HG03460 (cell line): Measurements from ENCODE around the gene CPEB3.

Experiments used
- ATAC-seq: cut with Tn5 transposase; IDR thresholded peaks from one replicate; pipeline ENCODE4 v1.9.1; 2021; ENCODE audit not compliant: unreplicated experiment

The CPEB3 gene

GRCh38 chr10:92108747-92109146, 182.1 kb downstream of the CPEB3 start:
- no peak for ATAC-seq

GRCh38 chr10:92108120-92108519, 182.8 kb downstream of the CPEB3 start:
- ATAC-seq, result no peak

- no peak for ATAC-seq
Observed at GRCh38 chr10:92103376-92104090, 187.3 kb downstream of the CPEB3 start.

- no peak for ATAC-seq
Observed at GRCh38 chr10:92102601-92103213, 188.2 kb downstream of the CPEB3 start.

GRCh38 chr10:92094960-92095359, 195.9 kb downstream of the CPEB3 start:
- ATAC-seq, result no peak

GRCh38 chr10:92091965-92092364, 198.9 kb downstream of the CPEB3 start:
- ATAC-seq, result no peak

GRCh38 chr10:92087750-92088395, 203.0 kb downstream of the CPEB3 start:
- peak; percentile 87 for ATAC-seq

- no peak for ATAC-seq
Observed at GRCh38 chr10:92082583-92083280, 208.1 kb downstream of the CPEB3 start.

- ATAC-seq, result no peak
Observed at GRCh38 chr10:92081641-92082040, 209.2 kb downstream of the CPEB3 start.

GRCh38 chr10:92080244-92080643, 210.6 kb downstream of the CPEB3 start:
- ATAC-seq, result no peak

GRCh38 chr10:92079003-92079402, 211.9 kb downstream of the CPEB3 start:
- no peak for ATAC-seq

GRCh38 chr10:92076722-92077121, 214.2 kb downstream of the CPEB3 start:
- ATAC-seq, result no peak

- ATAC-seq, result no peak
Observed at GRCh38 chr10:92075829-92076228, 215.0 kb downstream of the CPEB3 start.

GRCh38 chr10:92074126-92074887, 216.6 kb downstream of the CPEB3 start:
- ATAC-seq, result no peak

GRCh38 chr10:92068900-92069299, 222.0 kb downstream of the CPEB3 start:
- ATAC-seq, result no peak

- no peak for ATAC-seq
Observed at GRCh38 chr10:92066386-92066785, 224.5 kb downstream of the CPEB3 start.

- ATAC-seq, result no peak
Observed at GRCh38 chr10:92064506-92064905, 226.4 kb downstream of the CPEB3 start.

- no peak for ATAC-seq
Observed at GRCh38 chr10:92062273-92062672, 228.6 kb downstream of the CPEB3 start.

- no peak for ATAC-seq
Observed at GRCh38 chr10:92054807-92055206, 236.1 kb downstream of the CPEB3 start.

- ATAC-seq, result no peak
Observed at GRCh38 chr10:92052741-92053140, 238.1 kb downstream of the CPEB3 start.

GRCh38 chr10:92052088-92052487, 238.8 kb downstream of the CPEB3 start:
- ATAC-seq, result no peak
